Measurements from ENCODE around the gene RENBP.

DNA sequence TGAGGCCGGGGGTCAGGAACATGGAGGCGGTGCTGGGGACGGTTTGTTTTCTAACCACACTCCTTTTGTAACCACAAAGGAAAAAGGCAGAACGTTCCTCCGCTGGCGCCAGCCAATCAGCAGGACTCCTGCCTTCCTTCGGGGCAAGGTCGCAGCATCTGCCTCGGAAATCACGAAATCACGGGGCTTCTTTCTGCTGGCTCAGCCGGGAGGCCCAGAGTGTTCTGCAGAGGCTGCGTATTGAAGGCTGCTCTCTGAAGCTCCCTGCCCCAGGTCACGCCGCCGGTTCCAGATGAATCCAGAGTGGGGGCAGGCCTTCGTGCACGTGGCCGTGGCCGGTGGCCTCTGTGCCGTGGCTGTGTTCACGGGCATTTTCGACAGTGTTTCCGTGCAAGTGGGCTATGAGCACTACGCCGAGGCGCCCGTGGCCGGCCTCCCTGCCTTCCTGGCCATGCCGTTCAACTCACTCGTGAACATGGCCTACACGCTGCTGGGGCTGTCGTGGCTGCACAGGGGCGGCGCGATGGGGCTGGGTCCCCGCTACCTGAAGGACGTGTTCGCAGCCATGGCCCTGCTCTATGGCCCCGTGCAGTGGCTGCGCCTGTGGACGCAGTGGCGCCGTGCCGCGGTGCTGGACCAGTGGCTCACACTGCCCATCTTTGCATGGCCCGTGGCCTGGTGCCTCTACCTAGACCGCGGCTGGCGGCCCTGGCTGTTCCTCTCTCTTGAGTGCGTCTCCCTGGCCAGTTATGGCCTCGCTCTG lies 37.5 kb upstream of the RENBP start:
- TF ChIP-seq, protein P1, sequence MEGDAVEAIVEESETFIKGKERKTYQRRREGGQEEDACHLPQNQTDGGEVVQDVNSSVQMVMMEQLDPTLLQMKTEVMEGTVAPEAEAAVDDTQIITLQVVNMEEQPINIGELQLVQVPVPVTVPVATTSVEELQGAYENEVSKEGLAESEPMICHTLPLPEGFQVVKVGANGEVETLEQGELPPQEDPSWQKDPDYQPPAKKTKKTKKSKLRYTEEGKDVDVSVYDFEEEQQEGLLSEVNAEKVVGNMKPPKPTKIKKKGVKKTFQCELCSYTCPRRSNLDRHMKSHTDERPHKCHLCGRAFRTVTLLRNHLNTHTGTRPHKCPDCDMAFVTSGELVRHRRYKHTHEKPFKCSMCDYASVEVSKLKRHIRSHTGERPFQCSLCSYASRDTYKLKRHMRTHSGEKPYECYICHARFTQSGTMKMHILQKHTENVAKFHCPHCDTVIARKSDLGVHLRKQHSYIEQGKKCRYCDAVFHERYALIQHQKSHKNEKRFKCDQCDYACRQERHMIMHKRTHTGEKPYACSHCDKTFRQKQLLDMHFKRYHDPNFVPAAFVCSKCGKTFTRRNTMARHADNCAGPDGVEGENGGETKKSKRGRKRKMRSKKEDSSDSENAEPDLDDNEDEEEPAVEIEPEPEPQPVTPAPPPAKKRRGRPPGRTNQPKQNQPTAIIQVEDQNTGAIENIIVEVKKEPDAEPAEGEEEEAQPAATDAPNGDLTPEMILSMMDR (IDR thresholded peaks at IDR 0.05), result no peak
- no peak for TF ChIP-seq POLR2A (IDR thresholded peaks at IDR 0.05)
